Activated naive CD4-positive, alpha-beta T cell treated with anti-CD3 and anti-CD28 coated beads, Interleukin-2, amount 50 U/mL, for 72 hours (primary cell): Measurements from ENCODE around the gene FES. TPM values are rescaled to one million over a fixed set of nuclear protein-coding genes. Genes with fewer than 3 reads are reported as not detected.
A peak's percentile ranks its signal among the peaks of the same experiment; 100 is the strongest.
"Not testable (repeated sequence)": the region's sequence is repeated elsewhere in the genome, so short reads cannot be mapped to it uniquely, and the experiment has no call there.

Source experiments
- ATAC-seq, 2 donors: fragments of 150-1000 bp; cut with Tn5 transposase; 2 replicates each; pipeline ENCODE4 v1.10.0; 2021; ENCODE audit warnings: mild to moderate bottlenecking in 2 of 2, moderate library complexity in 2 of 2
- DNase-seq, 2 donors: peaks; one replicate each; pipeline ENCODE4 v3.0.0; 2021 to 2022; ENCODE audit warnings: low spot score in 2 of 2
- H3K27ac Mint-ChIP-seq, 2 donors: one replicate each; pipeline ENCODE4 v1.8.0; 2022; ENCODE audit warnings: mild to moderate bottlenecking in 2 of 2, mixed read lengths in 2 of 2
- H3K36me3 Mint-ChIP-seq, 2 donors: one replicate each; pipeline ENCODE4 v1.8.0; 2022; ENCODE audit warnings: mixed read lengths in 2 of 2
- H3K9me3 Mint-ChIP-seq, 2 donors: one replicate each; pipeline ENCODE4 v1.8.0; 2022; ENCODE audit warnings: mixed read lengths in 2 of 2
- total RNA-seq, 2 donors: library from RNA; stranded (reverse); gene quantifications; one replicate each; pipeline ENCODE4 v1.2.3, GENCODE V29; 2022

The FES gene
- total RNA-seq, 2 donors from 2014 or later: 83.9 to 91.4 TPM

DNA sequence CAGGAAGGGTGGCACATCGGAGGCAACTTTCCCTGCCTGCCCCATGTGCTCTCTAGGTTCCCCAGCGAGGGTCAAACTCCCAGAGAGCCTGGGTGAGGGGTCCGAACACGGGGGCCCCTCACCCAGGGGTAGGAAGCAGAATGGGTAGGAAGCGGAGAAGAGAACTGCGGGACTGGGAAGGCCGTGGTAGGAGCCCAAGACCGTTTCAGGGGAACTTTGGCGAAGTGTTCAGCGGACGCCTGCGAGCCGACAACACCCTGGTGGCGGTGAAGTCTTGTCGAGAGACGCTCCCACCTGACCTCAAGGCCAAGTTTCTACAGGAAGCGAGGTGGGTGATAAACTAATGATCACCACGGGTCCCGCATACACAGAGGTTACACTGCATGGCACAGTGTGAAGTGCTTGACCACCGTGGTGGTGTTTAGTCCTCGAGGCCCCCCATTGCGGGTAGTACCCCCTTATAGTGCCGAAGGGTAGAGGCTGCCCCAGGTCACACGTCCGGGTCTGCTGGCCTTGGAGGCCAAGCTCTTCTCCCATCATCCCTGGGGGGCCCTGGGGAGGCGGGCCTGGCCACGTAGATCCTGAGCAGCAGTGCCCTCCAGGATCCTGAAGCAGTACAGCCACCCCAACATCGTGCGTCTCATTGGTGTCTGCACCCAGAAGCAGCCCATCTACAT, 8.3 kb downstream of the FES start:
- Mint-ChIP-seq H3K27ac (peak overlapping the region; percentile 67 to 77), H3K9me3 (no peaks in the 10 kb centered on the region), H3K36me3 (peaks cover 0 to 13% of the 10 kb centered on the region in 2 donors)
- no peak for ATAC-seq
- DNase-seq: no peak

DNA sequence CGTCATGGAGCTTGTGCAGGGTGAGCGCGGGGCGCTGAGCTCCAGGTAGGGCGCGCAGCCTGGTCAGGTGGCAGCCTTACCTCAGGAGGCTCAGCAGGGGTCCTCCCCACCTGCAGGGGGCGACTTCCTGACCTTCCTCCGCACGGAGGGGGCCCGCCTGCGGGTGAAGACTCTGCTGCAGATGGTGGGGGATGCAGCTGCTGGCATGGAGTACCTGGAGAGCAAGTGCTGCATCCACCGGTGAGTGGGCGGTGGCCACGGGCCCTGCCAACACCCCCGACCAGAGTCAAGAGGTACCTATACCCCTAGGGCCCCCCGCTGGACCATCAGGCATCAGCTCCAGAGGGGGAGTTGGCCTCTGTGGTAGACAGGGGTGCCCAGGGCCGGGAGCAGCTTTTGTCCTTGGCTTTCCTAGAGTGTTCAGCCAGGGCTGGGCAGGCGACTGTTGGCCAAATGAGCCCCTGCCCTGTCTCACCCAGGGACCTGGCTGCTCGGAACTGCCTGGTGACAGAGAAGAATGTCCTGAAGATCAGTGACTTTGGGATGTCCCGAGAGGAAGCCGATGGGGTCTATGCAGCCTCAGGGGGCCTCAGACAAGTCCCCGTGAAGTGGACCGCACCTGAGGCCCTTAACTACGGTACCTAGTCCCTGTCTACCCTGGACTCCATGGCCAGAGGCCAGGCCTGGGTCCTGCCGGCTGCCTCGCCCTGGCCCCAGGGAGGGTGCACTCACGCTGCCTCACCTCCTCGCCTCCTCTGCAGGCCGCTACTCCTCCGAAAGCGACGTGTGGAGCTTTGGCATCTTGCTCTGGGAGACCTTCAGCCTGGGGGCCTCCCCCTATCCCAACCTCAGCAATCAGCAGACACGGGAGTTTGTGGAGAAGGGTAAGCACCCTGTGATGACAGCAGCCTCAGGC, 9.1 kb downstream of the FES start:
- DNase-seq: no peak
- peak in 1 of 2 donors; percentile 10 for ATAC-seq
- Mint-ChIP-seq H3K36me3 (peaks cover 0 to 9% of the 10 kb centered on the region in 2 donors), H3K9me3 (no peaks in the 10 kb centered on the region), H3K27ac (peak overlapping the region in 1 of 2 donors; percentile 67)

DNA sequence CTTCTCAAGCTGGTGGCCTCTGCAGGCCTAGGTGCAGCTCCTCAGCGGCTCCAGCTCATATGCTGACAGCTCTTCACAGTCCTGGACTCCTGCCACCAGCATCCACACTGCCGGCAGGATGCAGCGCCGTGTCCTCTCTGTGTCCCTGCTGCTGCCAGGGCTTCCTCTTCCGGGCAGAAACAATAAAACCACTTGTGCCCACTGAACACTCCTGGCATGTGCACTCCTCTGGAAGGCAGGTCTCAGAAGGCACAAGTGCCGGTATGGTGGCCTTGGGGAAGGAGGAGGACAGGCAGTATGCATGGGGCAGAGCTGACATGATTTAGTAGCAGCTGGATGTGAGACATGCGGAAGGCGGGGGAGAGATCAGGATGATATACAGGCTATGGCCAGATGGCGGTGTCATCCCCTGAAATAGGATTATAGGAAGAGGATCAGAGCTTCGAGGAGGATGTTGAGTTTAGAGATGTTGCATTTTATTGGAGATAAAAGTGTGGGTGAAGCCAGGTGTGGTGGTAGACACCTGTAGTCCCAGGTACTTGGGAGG, 11.3 kb downstream of the FES start:
- DNase-seq (no peak), ATAC-seq (no peak)
- Mint-ChIP-seq H3K36me3 (no peaks in the 10 kb centered on the region), H3K27ac (peak overlapping the region in 1 of 2 donors; percentile 40), H3K9me3 (no peaks in the 10 kb centered on the region)

DNA sequence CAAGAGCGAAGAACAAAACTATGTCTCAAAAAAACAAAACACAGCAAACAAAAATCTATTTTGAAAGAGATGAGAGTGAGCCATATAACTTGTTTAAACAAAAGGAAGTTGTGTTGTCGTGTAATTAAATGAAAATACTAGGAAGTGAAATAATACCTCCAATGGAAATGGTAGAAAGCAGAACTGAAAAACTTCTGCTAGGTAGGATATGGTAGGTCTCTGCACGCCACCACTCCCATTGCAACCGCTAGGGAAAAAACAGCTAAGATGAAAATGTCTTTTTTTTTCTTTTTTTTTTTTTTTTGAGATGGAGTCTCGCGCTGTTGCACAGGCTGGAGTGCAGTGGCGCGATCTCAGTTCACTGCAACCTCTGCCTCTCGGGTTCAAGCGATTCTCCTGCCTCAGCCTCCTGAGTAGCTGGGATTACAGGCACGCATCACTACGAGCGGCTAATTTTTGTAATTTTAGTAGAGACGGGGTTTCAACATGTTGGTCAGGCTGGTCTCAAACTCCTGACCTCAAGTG, 12.9 kb downstream of the FES start:
- not testable (repeated sequence) for ATAC-seq, H3K36me3 Mint-ChIP-seq, DNase-seq, H3K9me3 Mint-ChIP-seq
- peak overlapping the region in 1 of 2 donors; percentile 90 for H3K27ac Mint-ChIP-seq

DNA sequence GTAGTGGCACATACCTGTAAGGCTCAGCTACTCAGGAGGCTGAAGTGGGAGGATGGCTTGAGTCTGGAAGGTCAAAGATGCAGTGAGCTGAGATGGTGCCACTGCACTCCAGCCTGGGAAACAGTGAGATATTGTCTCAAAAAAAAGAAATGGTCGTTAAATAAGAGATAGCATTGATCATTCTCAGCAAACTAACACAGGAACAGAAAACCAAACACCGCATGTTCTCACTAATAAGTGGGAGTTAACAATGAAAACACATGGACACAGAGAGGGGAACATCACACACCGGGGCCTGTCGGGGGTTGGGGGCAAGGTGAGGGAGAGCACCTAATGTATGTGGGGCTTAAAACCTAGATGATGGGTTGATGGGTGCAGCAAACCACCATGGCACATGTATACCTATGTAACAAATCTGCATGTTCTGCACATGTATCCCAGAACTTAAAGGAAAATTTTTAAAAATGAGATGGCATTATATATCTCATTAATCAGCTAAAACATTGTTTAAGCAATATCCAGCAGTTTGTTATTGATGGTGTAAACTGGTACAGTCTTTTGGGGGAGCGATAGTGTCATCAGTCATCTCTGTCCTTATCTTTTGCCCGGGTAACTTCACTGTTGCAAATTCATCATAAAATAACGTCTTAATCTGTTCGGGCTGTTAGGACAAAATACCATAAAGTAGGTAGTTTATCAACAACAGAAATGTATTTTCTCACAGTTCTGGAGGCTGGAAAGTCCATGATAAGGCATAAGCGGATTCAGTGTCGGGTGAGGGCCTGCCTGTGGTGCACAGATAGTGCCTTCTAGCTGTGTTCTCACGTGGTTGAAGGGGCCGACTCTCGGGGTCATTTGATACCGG, 17.1 kb downstream of the FES start:
- Mint-ChIP-seq H3K27ac (peak overlapping the region; percentile 78 to 96), H3K9me3 (no peaks in the 10 kb centered on the region), H3K36me3 (peaks cover 10 to 22% of the 10 kb centered on the region in 2 donors)
- no peak for DNase-seq
- ATAC-seq: no peak

DNA sequence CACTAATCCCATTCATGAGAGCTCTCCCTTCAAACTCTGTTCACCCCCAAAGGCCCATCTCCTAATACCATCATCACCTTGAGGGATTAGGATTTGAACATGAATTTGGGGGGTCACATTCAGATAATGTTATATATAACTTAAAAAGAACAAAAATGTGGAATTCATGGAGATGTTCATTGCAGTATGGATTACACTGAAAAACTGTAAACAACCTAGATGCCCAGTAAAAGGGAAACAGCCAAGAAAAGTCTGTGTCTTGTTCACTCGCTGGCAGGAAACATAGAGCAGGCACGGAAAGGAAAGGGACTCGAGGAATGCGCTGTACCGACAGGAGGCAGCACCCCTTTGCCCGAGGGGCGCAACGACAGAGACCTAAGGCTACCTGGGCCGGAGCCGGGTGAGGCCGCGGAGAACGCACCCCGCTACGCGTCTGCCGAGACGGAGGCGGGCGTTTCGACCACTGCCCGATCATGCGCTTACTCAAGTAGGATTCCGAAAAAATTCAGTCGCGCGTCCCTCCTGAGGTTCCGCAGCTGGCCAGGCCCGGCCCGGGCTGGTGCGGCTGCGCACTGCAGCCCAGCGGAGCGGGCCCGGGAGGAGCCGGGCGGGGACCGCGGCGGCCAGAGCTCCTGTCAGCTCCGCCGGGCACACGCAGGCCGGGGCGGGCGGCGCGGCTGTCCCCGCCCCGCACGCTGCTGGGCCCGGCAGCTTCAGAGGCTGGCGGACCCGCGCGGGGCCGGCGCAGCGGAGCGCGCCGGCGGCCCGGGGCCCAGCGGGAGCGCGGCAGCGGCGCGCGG, 17.9 kb downstream of the FES start:
- peaks cover 10 to 24% of the 10 kb centered on the region in 2 donors for H3K36me3 Mint-ChIP-seq
- peak overlapping the region; percentile 78 to 96 for H3K27ac Mint-ChIP-seq

DNA sequence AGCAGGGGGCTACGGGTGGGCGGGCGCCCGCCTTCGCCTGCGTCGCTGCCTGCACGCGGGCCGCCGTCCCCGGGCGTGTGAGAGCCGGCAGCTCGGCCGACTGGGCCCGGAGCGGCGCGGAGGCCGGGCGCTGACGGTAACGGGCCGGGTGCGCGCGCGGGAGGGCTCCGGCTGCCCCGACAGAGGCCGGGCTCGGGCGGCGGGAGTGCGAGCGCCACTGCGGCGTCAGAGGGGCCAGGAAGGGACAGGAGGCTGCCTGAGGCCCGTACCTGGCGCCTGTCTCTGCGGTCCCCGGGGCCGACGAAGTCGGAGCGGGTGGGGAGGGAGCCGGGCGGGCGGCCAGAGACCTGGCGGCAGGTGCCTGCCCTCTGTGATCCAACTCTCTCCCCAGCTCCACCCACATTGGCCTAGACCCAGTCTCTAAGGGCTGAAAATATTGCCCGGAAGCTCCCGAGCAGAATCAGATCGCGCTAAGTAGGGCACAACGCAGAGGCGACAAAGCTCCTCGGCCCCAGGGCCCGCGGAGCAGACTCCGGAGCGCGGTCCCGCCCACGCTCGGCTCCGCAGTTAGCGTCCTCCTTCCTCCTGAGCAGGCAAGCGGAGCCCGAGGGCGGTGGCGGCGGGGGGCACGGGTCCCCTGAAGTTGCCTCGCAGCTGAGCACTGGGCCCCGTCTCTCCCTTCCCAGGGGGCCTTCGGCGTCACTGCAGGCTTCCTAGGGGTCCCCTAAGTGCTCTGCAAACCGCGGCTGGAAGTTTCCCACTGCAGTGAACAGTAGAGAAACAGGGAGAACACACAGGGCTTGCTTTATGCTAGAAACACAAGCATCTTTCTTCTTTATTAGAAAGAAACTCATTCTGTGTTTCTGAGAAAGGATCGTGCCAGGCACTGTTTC, 18.8 kb downstream of the FES start, which contains the start of gene MAN2A2:
Gene MAN2A2 (plus strand): TSS at position 463 of the 893 bp plus-strand sequence. CDS start 906 bp downstream, outside the sequence.
- peak within 1 kb of the TSS; percentile 90 to 96 for H3K27ac Mint-ChIP-seq
- no peaks in the 10 kb centered on the region for H3K9me3 Mint-ChIP-seq
- H3K36me3 Mint-ChIP-seq: peaks cover 10 to 33% of the 10 kb centered on the region in 2 donors
- ATAC-seq: peak; percentile 54 to 72
- DNase-seq: peak; percentile 81 to 83

More for the DNA sequence above, 17.9 kb downstream of the FES start:
- DNase-seq (peak; percentile 71 to 82), ATAC-seq (peak; percentile 74 to 81)
- no peaks in the 10 kb centered on the region for H3K9me3 Mint-ChIP-seq

DNA sequence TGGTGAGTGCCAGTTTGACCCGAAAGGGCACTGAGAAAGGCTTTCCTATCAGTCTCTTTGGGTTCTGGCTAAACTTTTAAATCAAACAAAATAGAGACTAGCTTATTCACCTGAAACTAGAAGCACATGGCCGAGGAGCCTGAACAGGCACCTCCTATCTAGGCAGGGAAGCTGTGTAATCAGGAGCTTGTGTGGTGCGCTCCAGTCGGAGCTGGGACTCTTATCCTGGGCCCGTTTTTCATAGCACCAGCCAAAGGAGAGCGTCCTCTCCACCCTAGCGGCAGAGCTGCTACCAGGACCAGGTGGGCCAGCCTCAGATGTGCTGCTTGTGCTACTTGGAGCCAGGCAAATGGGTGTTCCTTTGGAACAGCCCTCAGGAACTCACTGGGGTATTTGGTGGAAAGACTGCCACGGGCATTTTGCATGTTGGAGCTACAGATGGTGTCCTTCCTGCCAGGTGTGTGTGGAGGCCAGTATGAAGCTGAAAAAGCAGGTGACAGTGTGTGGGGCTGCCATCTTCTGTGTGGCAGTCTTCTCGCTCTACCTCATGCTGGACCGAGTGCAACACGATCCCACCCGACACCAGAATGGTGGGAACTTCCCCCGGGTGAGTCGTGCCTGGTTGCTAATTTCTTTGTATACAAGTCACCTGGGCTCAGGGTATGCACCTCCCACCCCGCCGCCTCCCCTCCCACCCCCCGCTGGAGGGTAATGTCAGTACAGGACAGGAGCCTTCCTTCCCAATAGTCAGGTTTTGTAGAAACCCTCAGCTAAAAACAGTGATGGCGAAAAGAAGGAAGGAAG, 19.6 kb downstream of the FES start:
- DNase-seq (no peak), ATAC-seq (no peak)

DNA sequence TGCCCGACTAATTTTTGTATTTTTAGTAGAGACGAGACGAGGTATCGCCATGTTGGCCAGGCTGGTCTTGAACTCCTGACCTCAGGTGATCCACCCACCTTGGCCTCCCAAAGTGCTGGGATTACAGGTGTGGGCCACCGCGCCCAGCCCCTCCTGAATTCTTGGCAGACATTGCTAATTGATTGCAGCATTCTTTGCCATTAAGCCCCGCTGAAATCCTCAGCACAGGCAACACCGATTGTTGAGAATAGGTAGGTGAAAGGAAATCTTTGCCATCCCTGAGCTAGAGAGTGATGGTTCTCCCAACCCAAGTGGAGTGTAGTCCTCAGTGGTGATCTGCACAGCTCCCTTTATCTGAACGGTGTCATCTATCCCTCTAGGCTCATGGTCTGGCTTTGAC, 20.4 kb downstream of the FES start:
- DNase-seq: no peak
- Mint-ChIP-seq H3K36me3 (peaks cover 16 to 38% of the 10 kb centered on the region in 2 donors), H3K27ac (no peak overlapping the region), H3K9me3 (no peaks in the 10 kb centered on the region)
- ATAC-seq: no peak

More for the DNA sequence above, 19.6 kb downstream of the FES start:
- peak overlapping the region; percentile 36 to 90 for H3K27ac Mint-ChIP-seq
- no peaks in the 10 kb centered on the region for H3K9me3 Mint-ChIP-seq
- H3K36me3 Mint-ChIP-seq: peaks cover 12 to 34% of the 10 kb centered on the region in 2 donors

DNA sequence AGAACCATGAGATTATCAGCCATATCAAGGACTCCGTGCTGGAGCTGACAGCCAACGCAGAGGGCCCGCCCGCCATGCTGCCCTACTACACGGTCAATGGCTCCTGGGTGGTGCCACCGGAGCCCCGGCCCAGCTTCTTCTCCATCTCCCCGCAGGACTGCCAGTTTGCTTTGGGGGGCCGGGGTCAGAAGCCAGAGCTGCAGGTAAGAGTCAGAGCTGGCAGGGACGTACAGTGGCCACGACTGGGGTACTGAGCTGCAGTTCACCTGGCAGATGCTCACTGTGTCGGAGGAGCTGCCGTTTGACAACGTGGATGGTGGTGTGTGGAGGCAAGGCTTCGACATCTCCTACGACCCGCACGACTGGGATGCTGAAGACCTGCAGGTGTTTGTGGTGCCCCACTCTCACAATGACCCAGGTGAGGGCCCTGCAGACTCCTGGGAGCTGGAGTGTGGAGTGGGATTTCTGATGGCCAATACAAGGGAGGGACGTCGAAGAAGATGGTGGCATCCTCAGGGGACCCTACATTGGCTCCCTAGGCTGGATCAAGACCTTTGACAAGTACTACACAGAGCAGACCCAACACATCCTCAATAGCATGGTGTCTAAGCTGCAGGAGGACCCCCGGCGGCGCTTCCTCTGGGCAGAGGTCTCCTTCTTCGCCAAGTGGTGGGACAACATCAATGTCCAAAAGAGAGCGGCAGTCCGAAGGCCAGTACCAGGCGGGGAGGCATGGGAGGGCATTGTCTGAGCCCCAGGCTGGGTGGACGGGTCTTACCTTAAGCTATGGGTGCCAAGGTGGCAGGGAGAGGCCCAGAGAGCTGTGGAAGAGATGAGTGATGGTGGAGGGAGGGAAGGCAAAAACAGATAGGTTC, 21.2 kb downstream of the FES start:
- ATAC-seq (no peak), DNase-seq (no peak)
- Mint-ChIP-seq H3K36me3 (peaks cover 16 to 38% of the 10 kb centered on the region in 2 donors), H3K9me3 (no peaks in the 10 kb centered on the region), H3K27ac (peak overlapping the region in 1 of 2 donors; percentile 87)

DNA sequence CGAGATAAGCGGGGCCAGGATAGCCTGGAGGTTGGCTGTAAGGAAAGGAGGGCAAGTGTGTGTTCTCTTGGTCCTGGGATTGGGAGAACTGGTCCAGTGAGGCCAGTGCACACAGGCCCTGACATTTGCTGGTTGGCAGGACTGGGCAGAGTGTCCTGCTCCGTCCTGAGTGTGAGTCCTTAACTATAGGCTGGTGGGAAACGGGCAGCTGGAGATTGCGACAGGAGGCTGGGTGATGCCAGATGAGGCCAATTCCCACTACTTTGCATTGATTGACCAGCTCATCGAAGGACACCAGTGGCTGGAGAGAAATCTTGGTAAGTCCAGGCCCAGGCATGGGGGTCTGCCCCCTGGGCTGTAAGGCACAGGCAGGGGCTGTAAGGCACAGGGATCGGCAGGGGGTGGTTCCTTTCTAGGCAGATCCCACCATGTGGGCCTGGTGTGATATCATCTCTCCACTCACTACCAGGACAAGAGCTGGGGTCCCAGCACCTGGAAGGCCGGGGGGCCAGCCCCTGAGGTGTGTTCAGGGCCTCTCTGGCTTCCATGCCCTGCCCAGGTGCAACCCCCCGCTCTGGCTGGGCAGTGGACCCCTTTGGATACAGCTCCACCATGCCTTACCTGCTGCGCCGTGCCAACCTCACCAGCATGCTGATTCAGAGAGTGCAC, 22.0 kb downstream of the FES start:
- H3K27ac Mint-ChIP-seq: peak overlapping the region in 1 of 2 donors; percentile 16

DNA sequence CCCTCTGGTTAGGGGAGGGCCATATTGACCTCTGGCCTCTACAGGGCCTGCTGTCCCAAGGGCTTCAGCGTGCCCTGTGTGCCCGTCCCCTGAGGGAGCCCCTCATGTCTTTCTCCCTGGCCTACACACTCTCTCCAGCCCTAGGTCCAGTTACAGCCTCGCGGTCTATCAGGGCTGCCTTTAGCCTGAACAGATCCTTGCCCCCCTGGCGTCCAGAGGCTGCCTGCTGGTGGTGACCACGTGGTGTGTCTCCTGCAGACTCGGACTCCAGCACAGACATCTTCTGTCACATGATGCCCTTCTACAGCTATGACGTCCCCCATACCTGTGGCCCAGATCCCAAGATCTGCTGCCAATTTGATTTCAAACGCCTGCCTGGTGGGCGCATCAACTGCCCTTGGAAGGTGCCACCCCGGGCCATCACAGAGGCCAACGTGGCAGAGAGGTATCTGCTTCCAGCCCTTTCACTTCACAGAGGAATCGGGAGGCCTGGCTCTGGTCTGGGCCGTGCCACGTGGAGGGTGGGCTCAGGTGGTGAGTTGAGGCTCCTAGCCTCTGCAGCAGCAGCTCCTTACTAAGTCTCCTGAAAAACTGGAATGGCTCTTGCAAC, 22.9 kb downstream of the FES start:
- Mint-ChIP-seq H3K36me3 (peaks cover 16 to 38% of the 10 kb centered on the region in 2 donors), H3K27ac (peak overlapping the region in 1 of 2 donors; percentile 55), H3K9me3 (no peaks in the 10 kb centered on the region)
- ATAC-seq (no peak), DNase-seq (no peak)

More for the DNA sequence above, 22.0 kb downstream of the FES start:
- Mint-ChIP-seq H3K9me3 (no peaks in the 10 kb centered on the region), H3K36me3 (peaks cover 16 to 38% of the 10 kb centered on the region in 2 donors)
- no peak for ATAC-seq
- no peak for DNase-seq
